Stimulated activated CD4-positive, alpha-beta T cell treated with anti-CD3 and anti-CD28 coated beads, Interleukin-4, amount 100 ng/mL, for 1 hour (primary cell): ENCODE data around the gene MOGAT2.
"Not testable (repeated sequence)": the region's sequence is repeated elsewhere in the genome, so short reads cannot be mapped to it uniquely, and the experiment has no call there.

ENCODE experiments used
- DNase-seq: peaks from one replicate; pipeline ENCODE4 v3.0.0-alpha.2; 2020

MOGAT2 gene

GRCh38 chr11:75719340-75720239 is 2.0 kb downstream of the MOGAT2 start:
- DNase-seq = no peak

- DNase-seq = no peak
These were observed 3.0 kb downstream of the MOGAT2 start for GRCh38 chr11:75720639-75721038.

- DNase-seq = no peak
These were observed 4.4 kb downstream of the MOGAT2 start for GRCh38 chr11:75721852-75722668.

- DNase-seq = no peak
These were observed 5.0 kb downstream of the MOGAT2 start for GRCh38 chr11:75722669-75723042.

GRCh38 chr11:75725547-75726320 is 8.1 kb downstream of the MOGAT2 start:
- DNase-seq = no peak

- no peak for DNase-seq
These were observed 11.4 kb downstream of the MOGAT2 start for GRCh38 chr11:75728992-75729391.

GRCh38 chr11:75731095-75731494 is 13.5 kb downstream of the MOGAT2 start:
- DNase-seq = no peak

GRCh38 chr11:75733071-75733430 is 15.4 kb downstream of the MOGAT2 start:
- DNase-seq = no peak

- no peak for DNase-seq
These were observed 15.9 kb downstream of the MOGAT2 start for GRCh38 chr11:75733431-75734107.

- DNase-seq = no peak
These were observed 17.0 kb downstream of the MOGAT2 start for GRCh38 chr11:75734491-75735180.

- no peak for DNase-seq
These were observed 17.7 kb downstream of the MOGAT2 start for GRCh38 chr11:75735181-75735845.

- no peak for DNase-seq
These were observed 19.7 kb downstream of the MOGAT2 start for GRCh38 chr11:75737314-75737713.

GRCh38 chr11:75740681-75741080 is 23.0 kb downstream of the MOGAT2 start:
- no peak for DNase-seq

GRCh38 chr11:75743159-75743558 is 25.5 kb downstream of the MOGAT2 start:
- not testable (repeated sequence) for DNase-seq

GRCh38 chr11:75743711-75744563 is 26.3 kb downstream of the MOGAT2 start:
- no peak for DNase-seq

- DNase-seq = no peak
These were observed 28.2 kb downstream of the MOGAT2 start for GRCh38 chr11:75745807-75746206.

- not testable (repeated sequence) for DNase-seq
These were observed 31.2 kb downstream of the MOGAT2 start for GRCh38 chr11:75748729-75749273.

GRCh38 chr11:75754933-75755332 is 37.3 kb downstream of the MOGAT2 start:
- DNase-seq = not testable (repeated sequence)

- no peak for DNase-seq
These were observed 40.0 kb downstream of the MOGAT2 start for GRCh38 chr11:75757651-75758050.

- DNase-seq = no peak
These were observed 42.2 kb downstream of the MOGAT2 start for GRCh38 chr11:75759832-75760231.
